ENCODE data around the gene EYS.

EYS gene

DNA sequence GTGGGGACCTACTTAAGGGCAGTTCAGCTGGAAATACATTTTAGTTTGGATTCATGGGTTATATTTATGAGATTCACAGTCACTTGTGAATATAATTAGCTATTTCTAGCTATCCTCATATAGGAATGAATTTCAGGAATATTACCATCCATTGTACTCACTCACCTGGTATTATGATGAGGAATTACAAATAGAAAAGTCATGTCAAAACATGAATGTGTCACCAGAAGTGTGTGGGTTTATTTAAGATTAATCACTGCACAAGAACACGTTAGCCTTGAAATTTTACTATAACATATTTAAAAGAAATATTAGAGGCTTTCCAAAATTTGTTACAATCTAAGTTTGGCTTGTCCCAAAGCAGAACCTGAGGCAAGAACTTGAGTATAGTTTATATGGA, 1560.9 kb downstream of the EYS start:
- in situ Hi-C loops (cut with MboI; ENCODE audit: low pct_unique_long_range_greater_than_20kb, low sequenced_read_pairs, unreplicated experiment), result no loop called here
- no peak for DNase-seq (ENCODE audit: low spot score)
- TF ChIP-seq, protein P1, sequence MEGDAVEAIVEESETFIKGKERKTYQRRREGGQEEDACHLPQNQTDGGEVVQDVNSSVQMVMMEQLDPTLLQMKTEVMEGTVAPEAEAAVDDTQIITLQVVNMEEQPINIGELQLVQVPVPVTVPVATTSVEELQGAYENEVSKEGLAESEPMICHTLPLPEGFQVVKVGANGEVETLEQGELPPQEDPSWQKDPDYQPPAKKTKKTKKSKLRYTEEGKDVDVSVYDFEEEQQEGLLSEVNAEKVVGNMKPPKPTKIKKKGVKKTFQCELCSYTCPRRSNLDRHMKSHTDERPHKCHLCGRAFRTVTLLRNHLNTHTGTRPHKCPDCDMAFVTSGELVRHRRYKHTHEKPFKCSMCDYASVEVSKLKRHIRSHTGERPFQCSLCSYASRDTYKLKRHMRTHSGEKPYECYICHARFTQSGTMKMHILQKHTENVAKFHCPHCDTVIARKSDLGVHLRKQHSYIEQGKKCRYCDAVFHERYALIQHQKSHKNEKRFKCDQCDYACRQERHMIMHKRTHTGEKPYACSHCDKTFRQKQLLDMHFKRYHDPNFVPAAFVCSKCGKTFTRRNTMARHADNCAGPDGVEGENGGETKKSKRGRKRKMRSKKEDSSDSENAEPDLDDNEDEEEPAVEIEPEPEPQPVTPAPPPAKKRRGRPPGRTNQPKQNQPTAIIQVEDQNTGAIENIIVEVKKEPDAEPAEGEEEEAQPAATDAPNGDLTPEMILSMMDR (IDR thresholded peaks at IDR 0.05; ENCODE audit: extremely low read depth, insufficient read depth, missing control alignments), result no peak

DNA sequence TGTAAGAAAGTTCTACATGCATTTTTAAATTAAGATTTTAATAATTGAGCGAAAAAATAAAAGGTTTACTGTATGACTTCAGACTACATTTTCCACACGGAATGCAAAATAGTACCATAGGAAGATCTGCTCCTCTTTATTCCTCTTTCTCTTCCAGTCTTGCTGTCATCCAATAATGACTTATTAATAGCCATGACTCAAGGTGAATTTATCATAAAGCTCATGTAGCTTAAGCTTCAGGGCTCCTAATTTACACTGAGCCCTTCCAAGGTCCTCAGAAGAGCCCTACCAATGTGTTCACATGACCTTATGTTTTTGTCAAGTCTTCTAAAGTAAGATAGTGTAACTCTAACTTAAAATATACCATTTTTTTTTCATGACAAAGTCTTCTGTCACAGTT, 1561.4 kb downstream of the EYS start:
- no peak for DNase-seq (ENCODE audit: low spot score)
- in situ Hi-C loops (cut with MboI; ENCODE audit: low pct_unique_long_range_greater_than_20kb, low sequenced_read_pairs, unreplicated experiment), result no loop called here
- TF ChIP-seq, protein P1 (IDR thresholded peaks at IDR 0.05; ENCODE audit: extremely low read depth, insufficient read depth, missing control alignments), result no peak

DNA sequence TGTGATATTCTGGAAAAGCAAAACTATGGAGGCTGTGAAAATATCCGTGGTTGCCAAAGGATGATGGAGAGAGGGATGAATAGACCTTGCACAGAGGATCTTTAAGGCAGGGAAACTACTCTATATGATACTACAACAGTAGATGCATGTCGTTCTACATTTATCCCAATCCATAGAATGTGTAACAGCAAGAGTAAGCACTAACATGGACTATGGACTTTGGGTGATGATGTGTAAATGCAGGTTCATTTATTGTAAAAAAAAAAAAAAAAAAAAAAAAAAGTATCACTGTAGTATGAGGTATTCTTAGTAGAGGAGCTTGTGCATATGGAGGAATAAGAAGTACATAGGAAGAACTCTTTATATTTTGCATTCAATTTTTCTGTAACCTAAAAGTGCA, 1563.9 kb downstream of the EYS start:
- TF ChIP-seq, protein P1 (IDR thresholded peaks at IDR 0.05; ENCODE audit: extremely low read depth, insufficient read depth, missing control alignments), result no peak
- DNase-seq (ENCODE audit: low spot score), result no peak
- in situ Hi-C loops (cut with MboI; ENCODE audit: low pct_unique_long_range_greater_than_20kb, low sequenced_read_pairs, unreplicated experiment), result no loop called here

DNA sequence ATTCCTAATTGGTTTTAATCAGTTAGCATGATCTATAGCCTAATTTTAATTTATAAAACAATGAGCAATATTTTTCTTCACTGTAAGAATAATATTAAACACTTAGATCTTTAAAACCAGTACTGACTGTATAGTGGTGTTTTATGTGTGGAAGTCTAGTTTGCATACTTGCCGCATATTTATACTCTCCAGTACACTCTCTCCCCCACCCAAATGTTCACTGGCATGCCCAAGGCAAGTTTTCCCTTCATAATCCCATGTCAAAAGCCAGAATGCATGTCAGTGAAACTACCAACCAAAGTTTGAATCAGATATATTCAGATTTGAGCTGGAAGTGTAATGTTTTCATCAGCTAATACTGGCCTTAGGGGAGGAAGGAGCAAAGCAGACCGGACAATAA, 1565.3 kb downstream of the EYS start:
- in situ Hi-C loops (cut with MboI; ENCODE audit: low pct_unique_long_range_greater_than_20kb, low sequenced_read_pairs, unreplicated experiment), result no loop called here
- TF ChIP-seq, protein P1 (IDR thresholded peaks at IDR 0.05; ENCODE audit: extremely low read depth, insufficient read depth, missing control alignments), result no peak
- DNase-seq (ENCODE audit: low spot score), result no peak

DNA sequence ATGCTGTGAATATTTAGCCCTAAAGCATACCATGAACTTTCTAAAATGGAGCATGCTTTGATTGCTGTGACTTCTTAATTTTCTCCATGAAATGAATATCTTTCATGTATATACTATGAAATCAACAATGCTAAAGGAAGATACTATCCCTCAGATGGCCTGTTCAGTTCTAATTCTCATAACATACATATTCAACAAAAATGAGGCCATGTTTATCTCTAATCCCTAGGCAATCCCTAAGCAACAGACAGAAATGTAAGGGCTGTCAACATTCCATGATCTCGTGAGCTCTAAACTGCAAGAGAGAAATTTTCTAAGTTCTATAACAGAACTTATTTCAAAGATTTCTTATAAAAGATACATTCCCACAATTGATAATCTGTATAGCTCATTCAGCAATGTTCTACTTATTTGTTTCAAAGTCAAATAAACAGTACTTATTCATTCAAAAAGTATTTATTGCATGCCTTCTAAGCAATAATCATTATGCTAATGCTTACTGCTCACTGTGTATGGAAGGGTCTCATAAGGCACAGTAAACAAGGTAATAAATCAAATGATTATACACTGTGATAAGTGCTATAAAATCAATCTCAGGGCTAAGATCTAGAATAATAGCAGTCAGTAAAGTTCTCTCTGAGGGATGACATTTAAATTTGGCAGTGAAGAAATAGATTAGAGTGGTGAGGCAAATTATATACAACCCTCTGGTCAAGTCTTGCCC, 1578.6 kb downstream of the EYS start:
- in situ Hi-C loops (cut with MboI; ENCODE audit: low pct_unique_long_range_greater_than_20kb, low sequenced_read_pairs, unreplicated experiment), result no loop called here
- TF ChIP-seq, protein P1 (IDR thresholded peaks at IDR 0.05; ENCODE audit: extremely low read depth, insufficient read depth, missing control alignments), result no peak

DNA sequence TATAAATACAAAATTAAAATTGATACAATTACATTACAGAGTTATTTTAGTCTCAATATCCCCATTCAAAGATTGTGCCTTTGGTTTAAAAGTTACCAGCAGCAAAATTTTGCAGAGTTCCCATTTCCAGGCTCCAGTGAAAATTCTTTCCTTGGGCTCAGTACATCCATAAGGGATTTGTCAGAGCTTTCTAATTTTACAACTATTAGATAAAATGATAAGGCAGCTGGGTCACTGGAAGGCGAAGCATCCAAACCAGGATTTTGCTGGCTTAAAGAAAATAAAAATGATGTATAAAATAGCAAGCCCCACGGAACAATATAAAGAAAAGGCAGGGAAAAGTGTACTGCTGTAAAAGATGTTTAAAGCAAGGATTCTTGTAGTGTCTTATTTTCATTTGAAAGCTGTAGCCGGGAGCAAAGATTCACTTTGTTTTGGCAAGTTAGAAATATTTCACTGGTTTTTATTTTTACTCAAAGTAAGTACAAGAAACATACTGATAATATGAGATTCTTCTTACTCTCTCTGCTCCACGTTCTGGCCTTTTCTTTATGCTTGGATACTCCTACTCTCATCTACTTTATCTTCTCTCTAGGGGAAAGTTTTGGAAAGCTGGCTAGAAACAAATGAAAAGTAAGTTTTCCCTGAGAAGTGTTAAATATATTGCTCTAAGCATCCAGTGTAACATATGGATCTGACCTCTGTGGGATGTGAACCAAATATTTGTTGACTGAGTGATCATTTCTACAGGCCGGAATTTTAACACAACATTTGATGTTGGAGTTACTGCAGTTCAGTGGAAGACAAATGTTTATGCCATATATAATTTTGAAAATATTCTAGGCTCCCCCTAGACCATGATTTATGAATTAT, 1583.0 kb downstream of the EYS start:
- no peak for DNase-seq (ENCODE audit: low spot score)
- TF ChIP-seq, protein P1 (IDR thresholded peaks at IDR 0.05; ENCODE audit: extremely low read depth, insufficient read depth, missing control alignments), result no peak
- in situ Hi-C loops (cut with MboI; ENCODE audit: low pct_unique_long_range_greater_than_20kb, low sequenced_read_pairs, unreplicated experiment), result no loop called here

More for the DNA sequence above, 1578.6 kb downstream of the EYS start:
- no peak for DNase-seq (ENCODE audit: low spot score)
